ENCODE results near the gene IL3RA. TPM values are rescaled to one million over a fixed set of nuclear protein-coding genes. Genes with fewer than 3 reads are reported as not detected.
"Not testable (repeated sequence)": the region's sequence is repeated elsewhere in the genome, so short reads cannot be mapped to it uniquely, and the experiment has no call there.

IL3RA gene
- total RNA-seq, 1 experiment from 2014 or later, result not detected

GRCh38 chrX:1423215-1423614 lies 86.6 kb downstream of the IL3RA start:
- no peak for DNase-seq (ENCODE audit: low spot score)

GRCh38 chrX:1424147-1424851 lies 87.7 kb downstream of the IL3RA start:
- no peak for DNase-seq (ENCODE audit: low spot score)

- no peak for DNase-seq (ENCODE audit: low spot score)
Observed at GRCh38 chrX:1425381-1425780, 88.8 kb downstream of the IL3RA start.

GRCh38 chrX:1426321-1426720 lies 89.7 kb downstream of the IL3RA start:
- DNase-seq (ENCODE audit: low spot score), result not testable (repeated sequence)

- no peak for DNase-seq (ENCODE audit: low spot score)
Observed at GRCh38 chrX:1427756-1428155, 91.2 kb downstream of the IL3RA start.

- DNase-seq (ENCODE audit: low spot score), result no peak
Observed at GRCh38 chrX:1430451-1430850, 93.9 kb downstream of the IL3RA start.

Other genes starting within 250 kb of the IL3RA start
- gene CRLF2, start 124.1 kb upstream of the IL3RA start, total RNA-seq (2014; rRNA removed; shearing (Covaris generic)), result not detected in 2 replicates
- 0.38 and 2.5 TPM in 2 replicates for gene CSF2RA, start 68.0 kb upstream of the IL3RA start, total RNA-seq (2014; rRNA removed; shearing (Covaris generic))
- gene SLC25A6, start 55.3 kb downstream of the IL3RA start, total RNA-seq (2014; rRNA removed; shearing (Covaris generic)), result 121 and 163 TPM in 2 replicates
- gene ASMTL, start 116.1 kb downstream of the IL3RA start, total RNA-seq (2014; rRNA removed; shearing (Covaris generic)), result 3.3 and 4.2 TPM in 2 replicates
- gene P2RY8, start 200.4 kb downstream of the IL3RA start, total RNA-seq (2014; rRNA removed; shearing (Covaris generic)), result not detected in 2 replicates

Data from A172 (cell line).